Measurements from ENCODE around the gene FRYL. TPM values are rescaled to one million over a fixed set of nuclear protein-coding genes. Genes with fewer than 3 reads are reported as not detected.

FRYL gene
- total RNA-seq, 1 experiment from 2014 or later = 47.7 TPM

GRCh38 chr4:48504026-48504330 lies 276.1 kb downstream of the FRYL start:
- intact Hi-C loops (cut with micrococcal nuclease) = no loop called here
- Histone ChIP-seq H3K4me3 (replicated peaks in 1 of 2; ENCODE audit: low read depth in 1 of 2, low read length in 2 of 2) (no peak overlapping the region), H3K4me2 (ENCODE audit: low read length) (no peak overlapping the region), H3K79me2 (ENCODE audit: insufficient read depth, low read length) (no peaks in the 10 kb centered on the region), H4K20me1 (ENCODE audit: insufficient read depth) (no peaks in the 10 kb centered on the region), H3K36me3 (ENCODE audit: control insufficient read depth in 1 of 2, insufficient read depth in 2 of 2, low read length in 2 of 2) (no peaks in the 10 kb centered on the region; a peak in 2 of 4 replicates), H3K27ac (ENCODE audit: low read depth, low read length) (no peak overlapping the region), H2AFZ (ENCODE audit: low read depth, low read length, poor library complexity, severe bottlenecking) (no peak overlapping the region), H3K27me3 (ENCODE audit: insufficient read depth, low read length) (no peaks in the 10 kb centered on the region), H3K9ac (ENCODE audit: low read length) (no peak overlapping the region), H3K9me3 (ENCODE audit: control insufficient read depth in 1 of 2, insufficient read depth in 1 of 2, low read depth in 1 of 2, low read length in 2 of 2) (no peaks in the 10 kb centered on the region), H3K9me2 (ENCODE audit: insufficient read depth) (no peaks in the 10 kb centered on the region), H3K4me1 (ENCODE audit: control insufficient read depth in 1 of 2, insufficient read depth in 2 of 2, low read length in 2 of 2) (no peaks in the 10 kb centered on the region)
- ChIA-PET POLR2A (no interaction called here), RAD21 (ENCODE audit: low non-redundant PET in 1 of 2, low total read pairs in 2 of 2, uncharacterized antibody in 2 of 2, unreplicated experiment in 2 of 2) (no interaction called here), CTCF (no interaction called here)
- TF ChIP-seq ZFX (IDR thresholded peaks at IDR 0.05) (no peak), EZH2 (IDR thresholded peaks at IDR 0.05) (no peak), CEBPB (IDR thresholded peaks at IDR 0.05; ENCODE audit: low read depth) (no peak), FOSL1 (IDR thresholded peaks at IDR 0.05; ENCODE audit: low read depth) (no peak), SP1 (IDR thresholded peaks at IDR 0.05; ENCODE audit: low read depth) (no peak), RAD21 (IDR thresholded peaks at IDR 0.05; ENCODE audit: low read depth) (no peak), JUND (IDR thresholded peaks at IDR 0.05) (no peak), POLR2A (IDR thresholded peaks at IDR 0.05; ENCODE audit: borderline replicate concordance, extremely low read depth, insufficient read depth, insufficient read length) (no peak), SIN3A (IDR thresholded peaks at IDR 0.05; ENCODE audit: low read depth) (no peak), CBX3 (IDR thresholded peaks at IDR 0.05; ENCODE audit: low read depth) (no peak), POLR2AphosphoS5 (IDR thresholded peaks at IDR 0.05; ENCODE audit: low read depth, low read length) (no peak), CTCF (IDR thresholded peaks at IDR 0.05 in 2 of 3, conservative IDR thresholded peaks at IDR 0.05 in 1 of 3; ENCODE audit: borderline replicate concordance in 1 of 3, insufficient read depth in 1 of 3, low read depth in 2 of 3, low read length in 2 of 3) (no peak)
- TF ChIP-seq, protein P1, sequence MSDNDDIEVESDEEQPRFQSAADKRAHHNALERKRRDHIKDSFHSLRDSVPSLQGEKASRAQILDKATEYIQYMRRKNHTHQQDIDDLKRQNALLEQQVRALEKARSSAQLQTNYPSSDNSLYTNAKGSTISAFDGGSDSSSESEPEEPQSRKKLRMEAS (IDR thresholded peaks at IDR 0.05) = no peak
- ATAC-seq (no peak), DNase-seq (ENCODE audit: low read depth, low spot score) (no peak)
- no TSS peak for BruUV-seq (replicated peaks)

All from HCT116 (cell line).